Astrocyte (in vitro differentiated cells and primary cell): ENCODE measurements around the gene HAVCR2. TPM values are rescaled to one million over a fixed set of nuclear protein-coding genes. Genes with fewer than 3 reads are reported as not detected.
A peak's percentile ranks its signal among the peaks of the same experiment; 100 is the strongest.

Experiments used
- DNase-seq: peaks from one replicate; pipeline ENCODE4 v3.0.0-alpha.2; 2010; ENCODE audit warnings: low read depth
- FAIRE-seq: peaks from 2 replicates; lab custom pipeline; 2011; peaks lifted over from hg19 to GRCh38; lab: Jason Lieb, UNC
- H2AFZ ChIP-seq: 2 replicates; pipeline ENCODE4 v1.6.0; 2012; ENCODE audit warnings: low read depth, low read length, inconsistent platforms
- H3K27ac ChIP-seq: 2 replicates; pipeline ENCODE4 v1.5.1; 2011; ENCODE audit warnings: low read depth, low read length, inconsistent platforms
- H3K27me3 ChIP-seq: 2 replicates; pipeline ENCODE4 v1.6.0; 2011; ENCODE audit warnings: low read length, inconsistent platforms; ENCODE audit not compliant: insufficient read depth
- H3K36me3 ChIP-seq: 2 replicates; pipeline ENCODE4 v1.5.1; 2011; ENCODE audit warnings: low read length, inconsistent platforms; ENCODE audit not compliant: insufficient read depth
- H3K4me1 ChIP-seq: 2 replicates; pipeline ENCODE4 v1.5.1; 2011; ENCODE audit warnings: low read length, inconsistent platforms; ENCODE audit not compliant: insufficient read depth
- H3K4me2 ChIP-seq: 2 replicates; pipeline ENCODE4 v1.6.0; 2012; ENCODE audit warnings: low read length, inconsistent platforms
- H3K4me3 ChIP-seq: 2 replicates; pipeline ENCODE4 v1.5.1; 2011; ENCODE audit warnings: low read depth, mild to moderate bottlenecking, low read length, inconsistent platforms; ENCODE audit not compliant: insufficient read depth
- H3K79me2 ChIP-seq: 2 replicates; pipeline ENCODE4 v1.6.0; 2012; ENCODE audit warnings: mild to moderate bottlenecking, low read length, inconsistent platforms; ENCODE audit not compliant: insufficient read depth
- H3K9ac ChIP-seq: 2 replicates; pipeline ENCODE4 v1.6.0; 2012; ENCODE audit warnings: mild to moderate bottlenecking, low read length, inconsistent platforms
- H3K9me3 ChIP-seq: 2 replicates; pipeline ENCODE4 v1.5.1; 2012; ENCODE audit warnings: low read depth, mild to moderate bottlenecking, low read length, inconsistent platforms; ENCODE audit not compliant: insufficient read depth
- H4K20me1 ChIP-seq: 2 replicates; pipeline ENCODE4 v1.6.0; 2012; ENCODE audit warnings: low read length, inconsistent platforms; ENCODE audit not compliant: insufficient read depth
- H3K27ac Mint-ChIP-seq: one replicate; pipeline ENCODE4 v1.8.0; 2021; ENCODE audit warnings: mild to moderate bottlenecking, mixed read lengths; ENCODE audit not compliant: unreplicated experiment
- H3K27me3 Mint-ChIP-seq: one replicate; pipeline ENCODE4 v1.8.0; 2021; ENCODE audit warnings: low read depth, mixed read lengths; ENCODE audit not compliant: unreplicated experiment
- H3K36me3 Mint-ChIP-seq: one replicate; pipeline ENCODE4 v1.8.0; 2021; ENCODE audit warnings: low read depth, mixed read lengths; ENCODE audit not compliant: unreplicated experiment
- H3K4me1 Mint-ChIP-seq: one replicate; pipeline ENCODE4 v1.8.0; 2021; ENCODE audit warnings: low read depth, mixed read lengths; ENCODE audit not compliant: unreplicated experiment
- H3K4me3 Mint-ChIP-seq: one replicate; pipeline ENCODE4 v1.8.0; 2021; ENCODE audit warnings: mild to moderate bottlenecking, moderate library complexity, mixed read lengths; ENCODE audit not compliant: unreplicated experiment
- H3K9me3 Mint-ChIP-seq: one replicate; pipeline ENCODE4 v1.8.0; 2021; ENCODE audit warnings: mild to moderate bottlenecking, mixed read lengths; ENCODE audit not compliant: unreplicated experiment
- EZH2 ChIP-seq: IDR thresholded peaks from 2 replicates; pipeline ENCODE4 v1.6.1; 2012; ENCODE audit warnings: mild to moderate bottlenecking, low read length, inconsistent platforms; ENCODE audit not compliant: insufficient read depth
- total RNA-seq: library from RNA; stranded (reverse); gene quantifications from 2 replicates; pipeline ENCODE4 v1.2.1, GENCODE V29; 2021
- TF ChIP-seq, protein P1 (sequence below): IDR thresholded peaks from 2 replicates; pipeline ENCODE4 v1.5.1; 2011; ENCODE audit warnings: low read depth, mild to moderate bottlenecking, inconsistent platforms, low read length, moderate library complexity; ENCODE audit not compliant: insufficient read depth

The HAVCR2 gene
- total RNA-seq, 1 donor from 2014 or later: 7.4 TPM

DNA sequence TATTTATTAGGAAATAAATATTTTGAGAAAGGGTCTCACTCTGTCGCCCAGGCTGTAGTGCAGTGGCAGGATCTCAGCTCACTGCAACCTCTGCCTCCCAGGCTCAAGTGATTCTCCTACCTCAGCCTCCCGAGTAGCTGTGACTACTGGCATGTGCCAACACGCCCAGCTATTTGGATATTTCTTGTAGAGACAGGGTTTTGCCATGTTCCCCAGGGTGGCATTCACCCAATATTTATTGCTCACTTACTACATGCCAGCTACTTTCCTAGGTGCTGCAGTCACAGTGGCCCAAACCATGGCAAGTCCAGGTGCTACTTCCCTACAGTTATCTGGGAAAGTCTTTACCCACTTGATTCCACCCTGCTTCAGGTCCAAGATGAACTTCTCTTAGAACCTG is 42.2 kb upstream of the HAVCR2 start:
- H3K9me3 Mint-ChIP-seq: no peaks in the 10 kb centered on the region

DNA sequence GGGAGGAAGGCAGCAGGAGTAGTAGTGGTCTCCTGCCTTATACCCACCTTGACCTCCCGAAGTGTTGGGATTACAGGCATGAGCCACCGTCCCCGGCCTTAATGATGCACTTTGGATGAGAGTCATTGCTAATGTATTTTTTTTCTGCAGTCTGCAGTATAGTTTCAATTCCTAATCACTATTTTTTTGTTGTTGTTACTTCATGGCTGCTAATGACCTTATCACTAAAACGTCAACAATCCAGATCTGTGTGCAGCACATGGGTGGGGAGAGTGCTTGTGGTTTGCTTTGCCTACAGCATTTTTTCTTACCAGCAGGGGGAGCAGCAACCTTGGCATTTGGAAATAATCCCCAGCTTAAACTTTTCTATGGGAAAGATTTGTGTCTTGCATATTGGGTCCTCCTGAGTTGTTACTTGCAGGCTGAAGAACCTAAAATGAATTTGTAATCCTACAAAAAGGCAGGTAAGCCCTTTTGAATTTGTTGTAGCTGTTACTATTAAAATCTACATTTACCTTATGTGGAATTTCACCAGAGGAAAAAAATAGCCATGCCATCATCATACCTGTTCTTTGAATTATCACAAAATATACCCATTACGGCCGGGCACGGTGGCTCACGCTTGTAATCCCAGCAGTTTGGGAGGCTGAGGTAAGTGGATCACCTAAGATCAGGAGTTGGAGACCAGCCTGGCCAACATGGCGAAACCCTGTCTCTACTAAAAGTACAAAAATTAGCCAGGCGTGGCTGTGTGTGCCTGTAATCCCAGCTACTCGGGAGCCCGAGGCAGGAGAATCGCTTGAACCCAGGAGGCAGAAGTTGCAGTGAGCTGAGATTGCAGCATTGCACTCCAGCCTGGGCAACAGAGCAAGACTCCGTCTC is 40.1 kb upstream of the HAVCR2 start:
- no peak overlapping the region for H2AFZ ChIP-seq
- no peak overlapping the region for H3K27ac ChIP-seq
- H3K4me2 ChIP-seq: no peak overlapping the region
- H3K36me3 ChIP-seq: no peaks in the 10 kb centered on the region
- Mint-ChIP-seq H3K4me3 (no peak overlapping the region), H3K4me1 (no peaks in the 10 kb centered on the region), H3K27me3 (no peaks in the 10 kb centered on the region), H3K27ac (no peak overlapping the region), H3K36me3 (no peaks in the 10 kb centered on the region), H3K9me3 (no peaks in the 10 kb centered on the region)
- H3K9me3 ChIP-seq: no peaks in the 10 kb centered on the region
- H3K9ac ChIP-seq: no peak overlapping the region
- FAIRE-seq (no peak), DNase-seq (peak; percentile 26)
- no peaks in the 10 kb centered on the region for H3K4me1 ChIP-seq
- H3K27me3 ChIP-seq: peaks cover 3% of the 10 kb centered on the region
- no peak for TF ChIP-seq EZH2
- TF ChIP-seq, protein P1, sequence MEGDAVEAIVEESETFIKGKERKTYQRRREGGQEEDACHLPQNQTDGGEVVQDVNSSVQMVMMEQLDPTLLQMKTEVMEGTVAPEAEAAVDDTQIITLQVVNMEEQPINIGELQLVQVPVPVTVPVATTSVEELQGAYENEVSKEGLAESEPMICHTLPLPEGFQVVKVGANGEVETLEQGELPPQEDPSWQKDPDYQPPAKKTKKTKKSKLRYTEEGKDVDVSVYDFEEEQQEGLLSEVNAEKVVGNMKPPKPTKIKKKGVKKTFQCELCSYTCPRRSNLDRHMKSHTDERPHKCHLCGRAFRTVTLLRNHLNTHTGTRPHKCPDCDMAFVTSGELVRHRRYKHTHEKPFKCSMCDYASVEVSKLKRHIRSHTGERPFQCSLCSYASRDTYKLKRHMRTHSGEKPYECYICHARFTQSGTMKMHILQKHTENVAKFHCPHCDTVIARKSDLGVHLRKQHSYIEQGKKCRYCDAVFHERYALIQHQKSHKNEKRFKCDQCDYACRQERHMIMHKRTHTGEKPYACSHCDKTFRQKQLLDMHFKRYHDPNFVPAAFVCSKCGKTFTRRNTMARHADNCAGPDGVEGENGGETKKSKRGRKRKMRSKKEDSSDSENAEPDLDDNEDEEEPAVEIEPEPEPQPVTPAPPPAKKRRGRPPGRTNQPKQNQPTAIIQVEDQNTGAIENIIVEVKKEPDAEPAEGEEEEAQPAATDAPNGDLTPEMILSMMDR: peak; percentile 98
- H3K4me3 ChIP-seq: no peak overlapping the region
- no peaks in the 10 kb centered on the region for H4K20me1 ChIP-seq
- no peaks in the 10 kb centered on the region for H3K79me2 ChIP-seq

More for the DNA sequence above, 42.2 kb upstream of the HAVCR2 start:
- Histone ChIP-seq H3K4me1 (no peaks in the 10 kb centered on the region), H3K9me3 (no peaks in the 10 kb centered on the region), H3K27ac (no peak overlapping the region), H4K20me1 (no peaks in the 10 kb centered on the region), H3K79me2 (no peaks in the 10 kb centered on the region), H3K4me3 (no peak overlapping the region), H3K4me2 (no peak overlapping the region), H3K9ac (no peak overlapping the region), H3K36me3 (no peaks in the 10 kb centered on the region), H3K27me3 (peaks cover 3% of the 10 kb centered on the region), H2AFZ (no peak overlapping the region)
- Mint-ChIP-seq H3K4me1 (no peaks in the 10 kb centered on the region), H3K27me3 (no peaks in the 10 kb centered on the region), H3K36me3 (no peaks in the 10 kb centered on the region), H3K27ac (no peak overlapping the region), H3K4me3 (no peak overlapping the region)
- no peak for DNase-seq
- no peak for TF ChIP-seq EZH2
- TF ChIP-seq, protein P1: no peak
- FAIRE-seq: no peak
